HCT116 (cell line): ENCODE data around the gene GTF2F1.

Experiments used
- ATF3 ChIP-seq: IDR thresholded peaks from 2 replicates; pipeline ENCODE4 v1.6.1; 2012
- CTCF ChIP-seq, 3 experiments: fragments of 200-600 bp in 1 of 3; sonication (generic) in 1 of 3; IDR thresholded peaks in 2 of 3; conservative IDR thresholded peaks in 1 of 3; 2 replicates each; pipeline ENCODE4 v1.5.1; 2012 to 2017; ENCODE audit warnings: low read depth in 2 of 3, low read length in 2 of 3, antibody characterized with exemption in 1 of 3, borderline replicate concordance in 1 of 3, control low read depth in 1 of 3, mild to moderate bottlenecking in 1 of 3, mixed read lengths in 1 of 3, mixed run types in 1 of 3, moderate library complexity in 1 of 3; ENCODE audit not compliant: insufficient read depth in 1 of 3
- EGR1 ChIP-seq: IDR thresholded peaks from 2 replicates; pipeline ENCODE4 v1.6.1; 2012; ENCODE audit warnings: low read depth
- EZH2 ChIP-seq: fragments of 200-600 bp; sonication (generic); IDR thresholded peaks from 2 replicates; pipeline ENCODE4 v1.6.1; 2017; ENCODE audit warnings: antibody characterized with exemption, mixed run types
- POLR2AphosphoS5 ChIP-seq: IDR thresholded peaks from 2 replicates; pipeline ENCODE4 v1.6.1; 2011; ENCODE audit warnings: mild to moderate bottlenecking, low read depth, low read length, moderate library complexity
- TCF7L2 ChIP-seq: IDR thresholded peaks from 2 replicates; pipeline ENCODE4 v1.7.0; 2011; ENCODE audit warnings: borderline replicate concordance, inconsistent platforms; ENCODE audit not compliant: insufficient read depth, insufficient read length; ENCODE audit errors: extremely low read depth
- ZFX ChIP-seq: fragments of 450-650 bp; IDR thresholded peaks from 2 replicates; pipeline ENCODE4 v1.6.1; 2017

GRCh38 chr19:6412061-6412446 is 19.1 kb upstream of the GTF2F1 start:
- TF ChIP-seq CTCF (IDR thresholded peaks at IDR 0.05 in 2 of 3, conservative IDR thresholded peaks at IDR 0.05 in 1 of 3; ENCODE audit: borderline replicate concordance in 1 of 3, insufficient read depth in 1 of 3, low read depth in 2 of 3, low read length in 2 of 3) (no peak), EGR1 (no peak), ATF3 (no peak), EZH2 (no peak), POLR2AphosphoS5 (no peak), ZFX (no peak), TCF7L2 (no peak)
